ENCODE results near the gene PGAM2.
"Not testable (repeated sequence)": the region's sequence is repeated elsewhere in the genome, so short reads cannot be mapped to it uniquely, and the experiment has no call there.

DNA sequence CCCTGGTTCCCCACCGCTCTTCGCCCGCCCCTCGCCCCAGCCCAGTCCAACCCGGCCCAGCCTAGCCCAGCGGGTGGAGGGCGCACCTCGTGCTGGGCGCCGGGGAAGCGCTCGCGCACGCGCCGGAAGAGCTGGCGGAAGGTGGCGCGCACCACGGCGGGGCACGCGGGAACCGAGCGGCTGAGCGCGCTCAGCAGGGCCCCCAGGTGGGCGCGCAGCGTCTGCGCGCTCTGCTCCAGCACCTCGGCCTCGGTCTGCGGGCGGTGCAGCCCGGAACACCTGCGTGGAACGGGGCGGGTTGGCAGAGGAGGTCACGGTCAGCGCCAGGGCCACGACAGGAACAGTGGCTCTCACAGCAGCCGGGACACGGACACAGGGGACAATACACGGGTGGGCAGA lies 24.9 kb downstream of the PGAM2 start:
- TF ChIP-seq ZNF513 (tag by site-specific recombination; IDR thresholded peaks at IDR 0.05); ZFP41 (tag by site-specific recombination; IDR thresholded peaks at IDR 0.05; ENCODE audit: borderline replicate concordance); ZNF416 (tag by site-specific recombination; IDR thresholded peaks at IDR 0.05); ZNF274 (IDR thresholded peaks at IDR 0.05; ENCODE audit: low read length); ZNF274 (tag by site-specific recombination; IDR thresholded peaks at IDR 0.05; ENCODE audit: borderline replicate concordance); YY1 (tag by site-specific recombination; IDR thresholded peaks at IDR 0.05); ZNF394 (tag by site-specific recombination; IDR thresholded peaks at IDR 0.05; ENCODE audit: borderline replicate concordance); ZNF24 (tag by site-specific recombination; IDR thresholded peaks at IDR 0.05); ZNF311 (tag by site-specific recombination; IDR thresholded peaks at IDR 0.05; ENCODE audit: borderline replicate concordance); ZNF146 (tag by site-specific recombination; IDR thresholded peaks at IDR 0.05); ZNF26 (tag by site-specific recombination; IDR thresholded peaks at IDR 0.05): not testable (repeated sequence)
- TF ChIP-seq, protein P1, sequence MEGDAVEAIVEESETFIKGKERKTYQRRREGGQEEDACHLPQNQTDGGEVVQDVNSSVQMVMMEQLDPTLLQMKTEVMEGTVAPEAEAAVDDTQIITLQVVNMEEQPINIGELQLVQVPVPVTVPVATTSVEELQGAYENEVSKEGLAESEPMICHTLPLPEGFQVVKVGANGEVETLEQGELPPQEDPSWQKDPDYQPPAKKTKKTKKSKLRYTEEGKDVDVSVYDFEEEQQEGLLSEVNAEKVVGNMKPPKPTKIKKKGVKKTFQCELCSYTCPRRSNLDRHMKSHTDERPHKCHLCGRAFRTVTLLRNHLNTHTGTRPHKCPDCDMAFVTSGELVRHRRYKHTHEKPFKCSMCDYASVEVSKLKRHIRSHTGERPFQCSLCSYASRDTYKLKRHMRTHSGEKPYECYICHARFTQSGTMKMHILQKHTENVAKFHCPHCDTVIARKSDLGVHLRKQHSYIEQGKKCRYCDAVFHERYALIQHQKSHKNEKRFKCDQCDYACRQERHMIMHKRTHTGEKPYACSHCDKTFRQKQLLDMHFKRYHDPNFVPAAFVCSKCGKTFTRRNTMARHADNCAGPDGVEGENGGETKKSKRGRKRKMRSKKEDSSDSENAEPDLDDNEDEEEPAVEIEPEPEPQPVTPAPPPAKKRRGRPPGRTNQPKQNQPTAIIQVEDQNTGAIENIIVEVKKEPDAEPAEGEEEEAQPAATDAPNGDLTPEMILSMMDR (tag by site-specific recombination; IDR thresholded peaks at IDR 0.05), result not testable (repeated sequence)
- TF ChIP-seq, protein P2, sequence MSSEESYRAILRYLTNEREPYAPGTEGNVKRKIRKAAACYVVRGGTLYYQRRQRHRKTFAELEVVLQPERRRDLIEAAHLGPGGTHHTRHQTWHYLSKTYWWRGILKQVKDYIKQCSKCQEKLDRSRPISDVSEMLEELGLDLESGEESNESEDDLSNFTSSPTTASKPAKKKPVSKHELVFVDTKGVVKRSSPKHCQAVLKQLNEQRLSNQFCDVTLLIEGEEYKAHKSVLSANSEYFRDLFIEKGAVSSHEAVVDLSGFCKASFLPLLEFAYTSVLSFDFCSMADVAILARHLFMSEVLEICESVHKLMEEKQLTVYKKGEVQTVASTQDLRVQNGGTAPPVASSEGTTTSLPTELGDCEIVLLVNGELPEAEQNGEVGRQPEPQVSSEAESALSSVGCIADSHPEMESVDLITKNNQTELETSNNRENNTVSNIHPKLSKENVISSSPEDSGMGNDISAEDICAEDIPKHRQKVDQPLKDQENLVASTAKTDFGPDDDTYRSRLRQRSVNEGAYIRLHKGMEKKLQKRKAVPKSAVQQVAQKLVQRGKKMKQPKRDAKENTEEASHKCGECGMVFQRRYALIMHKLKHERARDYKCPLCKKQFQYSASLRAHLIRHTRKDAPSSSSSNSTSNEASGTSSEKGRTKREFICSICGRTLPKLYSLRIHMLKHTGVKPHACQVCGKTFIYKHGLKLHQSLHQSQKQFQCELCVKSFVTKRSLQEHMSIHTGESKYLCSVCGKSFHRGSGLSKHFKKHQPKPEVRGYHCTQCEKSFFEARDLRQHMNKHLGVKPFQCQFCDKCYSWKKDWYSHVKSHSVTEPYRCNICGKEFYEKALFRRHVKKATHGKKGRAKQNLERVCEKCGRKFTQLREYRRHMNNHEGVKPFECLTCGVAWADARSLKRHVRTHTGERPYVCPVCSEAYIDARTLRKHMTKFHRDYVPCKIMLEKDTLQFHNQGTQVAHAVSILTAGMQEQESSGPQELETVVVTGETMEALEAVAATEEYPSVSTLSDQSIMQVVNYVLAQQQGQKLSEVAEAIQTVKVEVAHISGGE (tag by site-specific recombination; conservative IDR thresholded peaks at IDR 0.05; ENCODE audit: low read depth), result not testable (repeated sequence)
- TF ChIP-seq, protein P3, sequence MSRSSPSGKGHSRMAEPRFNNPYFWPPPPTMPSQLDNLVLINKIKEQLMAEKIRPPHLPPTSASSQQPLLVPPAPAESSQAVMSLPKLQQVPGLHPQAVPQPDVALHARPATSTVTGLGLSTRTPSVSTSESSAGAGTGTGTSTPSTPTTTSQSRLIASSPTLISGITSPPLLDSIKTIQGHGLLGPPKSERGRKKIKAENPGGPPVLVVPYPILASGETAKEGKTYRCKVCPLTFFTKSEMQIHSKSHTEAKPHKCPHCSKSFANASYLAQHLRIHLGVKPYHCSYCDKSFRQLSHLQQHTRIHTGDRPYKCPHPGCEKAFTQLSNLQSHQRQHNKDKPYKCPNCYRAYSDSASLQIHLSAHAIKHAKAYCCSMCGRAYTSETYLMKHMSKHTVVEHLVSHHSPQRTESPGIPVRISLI (tag by site-specific recombination; IDR thresholded peaks at IDR 0.05), result not testable (repeated sequence)
